H9 (cell line): ENCODE results near the gene GGA2. TPM values are rescaled to one million over a fixed set of nuclear protein-coding genes. Genes with fewer than 3 reads are reported as not detected.

ENCODE experiments used
- DNase-seq: peaks from one replicate; pipeline ENCODE4 v3.0.0-alpha.2; 2017
- H2AFZ ChIP-seq: one replicate; pipeline ENCODE4 v1.6.1; 2013; ENCODE audit warnings: mild to moderate bottlenecking, low read length, control low read depth, moderate library complexity
- H2AK5ac ChIP-seq: 2 replicates; pipeline ENCODE4 v1.6.1; 2013; ENCODE audit warnings: low read length, control low read depth, mixed read lengths; ENCODE audit not compliant: insufficient read length
- H2BK120ac ChIP-seq: one replicate; pipeline ENCODE4 v1.6.1; 2013; ENCODE audit warnings: low read depth, mild to moderate bottlenecking, low read length, control low read depth, inconsistent platforms; ENCODE audit not compliant: poor library complexity, severe bottlenecking
- H2BK12ac ChIP-seq: 2 replicates; pipeline ENCODE4 v1.6.1; 2013; ENCODE audit warnings: low read length, control low read depth, mixed read lengths, low read depth; ENCODE audit not compliant: insufficient read length
- H2BK15ac ChIP-seq: 2 replicates; pipeline ENCODE4 v1.6.1; 2013; ENCODE audit warnings: low read depth, low read length, control low read depth
- H2BK20ac ChIP-seq: one replicate; pipeline ENCODE4 v1.6.1; 2013; ENCODE audit warnings: low read depth, mild to moderate bottlenecking, low read length, control low read depth, inconsistent platforms; ENCODE audit not compliant: poor library complexity, severe bottlenecking
- H2BK5ac ChIP-seq: 2 replicates; pipeline ENCODE4 v1.6.1; 2013; ENCODE audit warnings: low read length, control low read depth, mixed read lengths; ENCODE audit not compliant: insufficient read length
- H3K14ac ChIP-seq: 2 replicates; pipeline ENCODE4 v1.6.1; 2013; ENCODE audit warnings: low read length, control low read depth; ENCODE audit not compliant: insufficient read depth
- H3K18ac ChIP-seq: 2 replicates; pipeline ENCODE4 v1.6.1; 2013; ENCODE audit warnings: low read depth, mild to moderate bottlenecking, mixed read lengths, low read length, control low read depth; ENCODE audit not compliant: insufficient read length
- H3K23ac ChIP-seq: 2 replicates; pipeline ENCODE4 v1.6.1; 2013; ENCODE audit warnings: low read length, control low read depth, mixed read lengths, low read depth; ENCODE audit not compliant: insufficient read length
- H3K23me2 ChIP-seq: 2 replicates; pipeline ENCODE4 v1.6.1; 2013; ENCODE audit warnings: low read depth, mild to moderate bottlenecking, mixed read lengths, low read length, control low read depth; ENCODE audit not compliant: insufficient read length, poor library complexity, severe bottlenecking
- H3K27ac ChIP-seq: 2 replicates; pipeline ENCODE4 v1.5.1; 2013; ENCODE audit warnings: low read length, control low read depth, mixed read lengths, low read depth; ENCODE audit not compliant: insufficient read length
- H3K27me3 ChIP-seq: 2 replicates; pipeline ENCODE4 v1.6.1; 2013; ENCODE audit warnings: low read length, control low read depth, inconsistent platforms; ENCODE audit not compliant: insufficient read depth
- H3K4ac ChIP-seq: 2 replicates; pipeline ENCODE4 v1.6.1; 2013; ENCODE audit warnings: low read depth, mild to moderate bottlenecking, control low read depth, inconsistent platforms, low read length, moderate library complexity
- H3K4me1 ChIP-seq: 2 replicates; pipeline ENCODE4 v1.6.1; 2013; ENCODE audit warnings: low read length, control low read depth, inconsistent platforms; ENCODE audit not compliant: insufficient read depth
- H3K4me2 ChIP-seq: 2 replicates; pipeline ENCODE4 v1.6.1; 2013; ENCODE audit warnings: low read length, control low read depth, mixed read lengths; ENCODE audit not compliant: insufficient read length, insufficient read depth
- H3K56ac ChIP-seq: 2 replicates; pipeline ENCODE4 v1.6.1; 2013; ENCODE audit warnings: low read depth, mild to moderate bottlenecking, mixed read lengths, low read length, control low read depth; ENCODE audit not compliant: insufficient read length
- H3K79me1 ChIP-seq: 2 replicates; pipeline ENCODE4 v1.6.1; 2013; ENCODE audit warnings: low read depth, mild to moderate bottlenecking, moderate library complexity, low read length, control low read depth, inconsistent platforms; ENCODE audit not compliant: insufficient read depth, poor library complexity, severe bottlenecking
- H3K79me2 ChIP-seq: 2 replicates; pipeline ENCODE4 v1.6.1; 2013; ENCODE audit warnings: low read length, control low read depth, inconsistent platforms; ENCODE audit not compliant: insufficient read depth
- H3K9ac ChIP-seq: 2 replicates; pipeline ENCODE4 v1.6.1; 2013; ENCODE audit warnings: low read length, control low read depth, mixed read lengths; ENCODE audit not compliant: insufficient read length; ENCODE audit errors: extremely low read depth
- H3K9me3 ChIP-seq: one replicate; pipeline ENCODE4 v1.6.1; 2013; ENCODE audit warnings: low read depth, low read length, inconsistent platforms; ENCODE audit not compliant: control insufficient read depth
- H3T11ph ChIP-seq: one replicate; pipeline ENCODE4 v1.6.1; 2013; ENCODE audit warnings: mild to moderate bottlenecking, low read length, control low read depth, inconsistent platforms
- H4K20me1 ChIP-seq: one replicate; pipeline ENCODE4 v1.6.1; 2013; ENCODE audit not compliant: control insufficient read depth, insufficient read length, insufficient read depth
- H4K5ac ChIP-seq: 2 replicates; pipeline ENCODE4 v1.6.1; 2013; ENCODE audit warnings: low read depth, mild to moderate bottlenecking, mixed read lengths, low read length, control low read depth; ENCODE audit not compliant: insufficient read length
- H4K8ac ChIP-seq: replicated peaks from 2 replicates; pipeline ENCODE4 v1.6.1; 2013; ENCODE audit warnings: low read length, control low read depth, mixed read lengths, low read depth; ENCODE audit not compliant: insufficient read length
- H4K91ac ChIP-seq: 2 replicates; pipeline ENCODE4 v1.6.1; 2013; ENCODE audit warnings: low read depth, mild to moderate bottlenecking, moderate library complexity, mixed read lengths, low read length, control low read depth; ENCODE audit not compliant: insufficient read length
- H3K27ac Mint-ChIP-seq, 3 experiments: 2 replicates in 2 of 3; 3 replicates in 1 of 3; pipeline ENCODE4 v1.8.0; 2020 to 2021; ENCODE audit warnings: mixed read lengths in 3 of 3, mild to moderate bottlenecking in 1 of 3, moderate library complexity in 1 of 3
- H3K27me3 Mint-ChIP-seq: 2 replicates; pipeline ENCODE4 v1.8.0; 2021; ENCODE audit warnings: low read depth, mild to moderate bottlenecking, moderate library complexity, mixed read lengths
- H3K36me3 Mint-ChIP-seq, 3 experiments: 2 replicates in 2 of 3; 3 replicates in 1 of 3; pipeline ENCODE4 v1.8.0; 2020 to 2021; ENCODE audit warnings: low read depth in 3 of 3, mixed read lengths in 3 of 3; ENCODE audit not compliant: insufficient read depth in 1 of 3
- H3K4me1 Mint-ChIP-seq, 2 experiments: 2 replicates each; pipeline ENCODE4 v1.8.0; 2020; ENCODE audit warnings: mixed read lengths in 2 of 2
- H3K4me3 Mint-ChIP-seq, 2 experiments: 2 replicates in 1 of 2; 3 replicates in 1 of 2; pipeline ENCODE4 v1.8.0; 2020 to 2021; ENCODE audit warnings: mild to moderate bottlenecking in 2 of 2, mixed read lengths in 2 of 2, moderate library complexity in 1 of 2
- H3K9me3 Mint-ChIP-seq, 2 experiments: 2 replicates in 1 of 2; 3 replicates in 1 of 2; pipeline ENCODE4 v1.8.0; 2020; ENCODE audit warnings: mild to moderate bottlenecking in 2 of 2, mixed read lengths in 2 of 2, moderate library complexity in 1 of 2
- WGBS: extraction: QIAGEN DNeasy Blood & Tissue Kit; methylation state at CpG from one replicate; pipeline ENCODE4 v1.1.7; 2013; ENCODE audit warnings: missing lambda C conversion rate, low lambda C conversion rate, mixed read lengths; ENCODE audit not compliant: insufficient read length; ENCODE audit errors: extremely low coverage; 5-methylcytosine and 5-hydroxymethylcytosine counted together
- total RNA-seq: library from RNA; stranded (reverse); gene quantifications from 2 replicates; pipeline ENCODE4 v1.2.1, GENCODE V29; 2021
- TF ChIP-seq, protein P1 (sequence below): fragments of 200-600 bp; sonication (generic); conservative IDR thresholded peaks from 3 replicates; pipeline ENCODE4 v1.8.0; 2021; ENCODE audit warnings: antibody characterized with exemption, mild to moderate bottlenecking

Gene GGA2
- total RNA-seq, 1 experiment from 2014 or later = 143 TPM

- Mint-ChIP-seq H3K27ac (peak overlapping the region in 2 of 3 experiments; percentile 45 to 63; a peak in 3 of 7 replicates), H3K4me3 (no peak overlapping the region; a peak in 1 of 5 replicates), H3K4me1 (peaks cover 74 to 78% of the 10 kb centered on the region in 2 experiments), H3K27me3 (no peaks in the 10 kb centered on the region), H3K9me3 (peaks cover 0 to 7% of the 10 kb centered on the region in 2 experiments; a peak in 1 of 5 replicates), H3K36me3 (peaks cover 11 to 42% (median 40%) of the 10 kb centered on the region in 3 experiments; a peak in 6 of 7 replicates)
- Histone ChIP-seq H3K4me1 (peaks cover 2% of the 10 kb centered on the region; the same call in 1 of the 2 replicates), H2BK120ac (no peak overlapping the region), H4K20me1 (no peaks in the 10 kb centered on the region), H3K23ac (no peak overlapping the region), H3K18ac (no peak overlapping the region), H3K79me2 (peaks cover 50% of the 10 kb centered on the region; the same call in 1 of the 2 replicates), H2AK5ac (no peak overlapping the region), H2BK12ac (no peak overlapping the region), H3K79me1 (peaks cover 15% of the 10 kb centered on the region), H2BK20ac (no peak overlapping the region), H3K4me2 (no peak overlapping the region), H3T11ph (no peak overlapping the region), H3K56ac (no peak overlapping the region), H2AFZ (no peak overlapping the region), H3K27ac (no peak overlapping the region), H3K4ac (no peak overlapping the region), H4K91ac (no peak overlapping the region), H4K8ac (no peak overlapping the region), H4K5ac (no peak overlapping the region), H2BK5ac (no peak overlapping the region), H3K23me2 (peaks cover 10% of the 10 kb centered on the region), H3K9me3 (no peaks in the 10 kb centered on the region), H3K14ac (no peak overlapping the region), H2BK15ac (no peak overlapping the region), H3K9ac (no peak overlapping the region), H3K27me3 (no peaks in the 10 kb centered on the region)
- TF ChIP-seq, protein P1, sequence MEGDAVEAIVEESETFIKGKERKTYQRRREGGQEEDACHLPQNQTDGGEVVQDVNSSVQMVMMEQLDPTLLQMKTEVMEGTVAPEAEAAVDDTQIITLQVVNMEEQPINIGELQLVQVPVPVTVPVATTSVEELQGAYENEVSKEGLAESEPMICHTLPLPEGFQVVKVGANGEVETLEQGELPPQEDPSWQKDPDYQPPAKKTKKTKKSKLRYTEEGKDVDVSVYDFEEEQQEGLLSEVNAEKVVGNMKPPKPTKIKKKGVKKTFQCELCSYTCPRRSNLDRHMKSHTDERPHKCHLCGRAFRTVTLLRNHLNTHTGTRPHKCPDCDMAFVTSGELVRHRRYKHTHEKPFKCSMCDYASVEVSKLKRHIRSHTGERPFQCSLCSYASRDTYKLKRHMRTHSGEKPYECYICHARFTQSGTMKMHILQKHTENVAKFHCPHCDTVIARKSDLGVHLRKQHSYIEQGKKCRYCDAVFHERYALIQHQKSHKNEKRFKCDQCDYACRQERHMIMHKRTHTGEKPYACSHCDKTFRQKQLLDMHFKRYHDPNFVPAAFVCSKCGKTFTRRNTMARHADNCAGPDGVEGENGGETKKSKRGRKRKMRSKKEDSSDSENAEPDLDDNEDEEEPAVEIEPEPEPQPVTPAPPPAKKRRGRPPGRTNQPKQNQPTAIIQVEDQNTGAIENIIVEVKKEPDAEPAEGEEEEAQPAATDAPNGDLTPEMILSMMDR = no peak; the same call in 2 of the 3 replicates
- no CpG with 5 or more reads among the region's 13 CpGs for WGBS
- peak; percentile 43 for DNase-seq
Observed at GRCh38 chr16:23504453-23505179, 5.7 kb downstream of the GGA2 start.
